Trophoblast cell (in vitro differentiated cells and primary cell): ENCODE results near the gene ZNF423.

Experiments
- DNase-seq, 2 donors: peaks; one replicate each; pipeline ENCODE4 v3.0.0-alpha.2; 2016
- H2AFZ ChIP-seq: 2 replicates; pipeline ENCODE4 v1.6.1; 2013; ENCODE audit warnings: low read length, moderate library complexity, mild to moderate bottlenecking; ENCODE audit not compliant: insufficient read depth, poor library complexity
- H2AK5ac ChIP-seq: 2 replicates; pipeline ENCODE4 v1.6.1; 2013; ENCODE audit warnings: mild to moderate bottlenecking, low read length
- H2BK120ac ChIP-seq: 2 replicates; pipeline ENCODE4 v1.6.1; 2013; ENCODE audit warnings: low read length, mild to moderate bottlenecking, moderate library complexity; ENCODE audit not compliant: insufficient read depth, poor library complexity
- H2BK12ac ChIP-seq: 2 replicates; pipeline ENCODE4 v1.6.1; 2013; ENCODE audit warnings: mild to moderate bottlenecking, low read length, moderate library complexity
- H2BK5ac ChIP-seq: 2 replicates; pipeline ENCODE4 v1.6.1; 2013; ENCODE audit warnings: low read length, low read depth, moderate library complexity, mild to moderate bottlenecking; ENCODE audit not compliant: poor library complexity
- H3K14ac ChIP-seq: 2 replicates; pipeline ENCODE4 v1.6.1; 2013; ENCODE audit warnings: mild to moderate bottlenecking, low read length
- H3K18ac ChIP-seq: 2 replicates; pipeline ENCODE4 v1.6.1; 2013; ENCODE audit warnings: mild to moderate bottlenecking, low read length
- H3K23ac ChIP-seq: 2 replicates; pipeline ENCODE4 v1.6.1; 2013; ENCODE audit warnings: low read length
- H3K27ac ChIP-seq: 2 replicates; pipeline ENCODE4 v1.5.1; 2013; ENCODE audit warnings: low read depth, mild to moderate bottlenecking, inconsistent platforms, low read length, moderate library complexity
- H3K27me3 ChIP-seq: 2 replicates; pipeline ENCODE4 v1.6.1; 2013; ENCODE audit warnings: inconsistent platforms, mild to moderate bottlenecking, low read length, moderate library complexity; ENCODE audit not compliant: insufficient read depth
- H3K36me3 ChIP-seq, 2 experiments: 1 replicate in 1 of 2; 2 replicates in 1 of 2; pipeline ENCODE4 v1.6.1; 2013; ENCODE audit warnings: low read length in 2 of 2, mild to moderate bottlenecking in 2 of 2, moderate library complexity in 1 of 2; ENCODE audit not compliant: insufficient read depth in 2 of 2, control insufficient read depth in 1 of 2
- H3K4ac ChIP-seq: 2 replicates; pipeline ENCODE4 v1.6.1; 2013; ENCODE audit warnings: low read depth, mild to moderate bottlenecking, low read length, moderate library complexity
- H3K4me1 ChIP-seq, 2 experiments: 1 replicate in 1 of 2; 2 replicates in 1 of 2; pipeline ENCODE4 v1.6.1; 2013; ENCODE audit warnings: low read length in 2 of 2, mild to moderate bottlenecking in 2 of 2, moderate library complexity in 1 of 2; ENCODE audit not compliant: insufficient read depth in 2 of 2, control insufficient read depth in 1 of 2
- H3K4me2 ChIP-seq: 2 replicates; pipeline ENCODE4 v1.6.1; 2013; ENCODE audit warnings: inconsistent platforms, mild to moderate bottlenecking, low read length, moderate library complexity
- H3K4me3 ChIP-seq: 2 replicates; pipeline ENCODE4 v1.5.1; 2013; ENCODE audit warnings: mild to moderate bottlenecking, low read depth, low read length, inconsistent platforms
- H3K79me1 ChIP-seq: one replicate; pipeline ENCODE4 v1.6.1; 2013; ENCODE audit warnings: low read length
- H3K79me2 ChIP-seq: 2 replicates; pipeline ENCODE4 v1.6.1; 2013; ENCODE audit warnings: low read length, mild to moderate bottlenecking; ENCODE audit not compliant: control insufficient read depth, insufficient read depth, poor library complexity
- H3K9ac ChIP-seq: 2 replicates; pipeline ENCODE4 v1.6.1; 2013; ENCODE audit warnings: mild to moderate bottlenecking, low read length
- H3K9me3 ChIP-seq: 2 replicates; pipeline ENCODE4 v1.6.1; 2013; ENCODE audit warnings: low read depth, mild to moderate bottlenecking, control low read depth, inconsistent platforms, low read length; ENCODE audit not compliant: insufficient read depth
- H4K12ac ChIP-seq: 2 replicates; pipeline ENCODE4 v1.6.1; 2013; ENCODE audit warnings: low read depth, mild to moderate bottlenecking, low read length, moderate library complexity
- H4K8ac ChIP-seq: 2 replicates; pipeline ENCODE4 v1.6.1; 2013; ENCODE audit warnings: low read depth, mild to moderate bottlenecking, low read length, moderate library complexity
- H4K91ac ChIP-seq: one replicate; pipeline ENCODE4 v1.6.1; 2013; ENCODE audit warnings: low read depth, mild to moderate bottlenecking, low read length, moderate library complexity
- WGBS: extraction: QIAGEN DNeasy Blood & Tissue Kit; methylation state at CpG from one replicate; pipeline ENCODE4 v1.1.7; 2013; ENCODE audit warnings: missing lambda C conversion rate; ENCODE audit not compliant: insufficient read length, insufficient coverage; ENCODE audit errors: extremely low coverage; 5-methylcytosine and 5-hydroxymethylcytosine counted together

The ZNF423 gene

DNA sequence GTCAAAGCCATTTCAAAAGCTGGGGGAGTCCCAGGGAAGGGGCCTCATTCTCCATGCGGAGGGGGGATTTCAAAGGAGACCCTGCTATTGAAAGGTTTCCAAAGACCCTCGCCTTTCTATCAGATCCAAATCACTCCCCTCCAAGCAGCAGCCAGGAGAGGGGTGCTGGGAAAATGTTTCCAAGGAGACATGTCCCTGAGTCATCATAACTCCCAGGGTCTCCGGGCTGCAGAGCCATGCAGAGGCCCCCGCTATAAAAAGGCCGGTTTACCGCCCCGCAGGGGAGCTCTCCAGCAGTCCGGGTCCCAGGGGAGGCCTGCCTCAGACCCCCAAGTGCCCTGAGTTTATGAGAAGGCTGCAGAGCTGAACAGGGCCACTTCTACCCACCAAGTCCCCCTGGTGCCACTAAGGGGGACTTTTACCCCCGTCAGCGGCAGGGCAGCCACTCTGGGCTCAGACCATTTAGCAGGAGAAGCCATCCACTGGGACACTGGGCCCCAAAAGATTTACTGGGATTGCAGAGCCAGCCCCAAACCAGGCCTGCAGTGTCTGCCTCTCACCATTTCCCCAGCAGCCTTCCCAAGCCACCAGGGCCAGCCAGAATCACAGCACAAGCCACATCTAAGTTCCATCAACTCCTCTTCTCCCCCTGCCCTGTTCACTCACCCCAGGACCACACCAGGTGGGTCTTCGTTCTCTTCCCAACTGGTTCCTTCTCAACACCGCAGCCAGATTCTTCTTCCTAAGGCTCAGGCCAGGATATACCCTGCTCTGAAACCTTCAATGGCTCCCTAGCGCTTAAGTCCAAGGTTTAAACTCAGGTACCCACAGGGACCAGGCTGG, 234.4 kb downstream of the ZNF423 start:
- H2BK120ac ChIP-seq, result peak overlapping the region; percentile 26
- H2AK5ac ChIP-seq, result no peak overlapping the region
- no peaks in the 10 kb centered on the region for H3K27me3 ChIP-seq
- H4K8ac ChIP-seq, result no peak overlapping the region
- peaks cover 0 to 2% of the 10 kb centered on the region in 2 experiments for H3K36me3 ChIP-seq
- H3K79me2 ChIP-seq, result no peaks in the 10 kb centered on the region
- H3K27ac ChIP-seq, result no peak overlapping the region
- H2BK12ac ChIP-seq, result peak overlapping the region; percentile 25
- H3K4ac ChIP-seq, result no peak overlapping the region
- H4K91ac ChIP-seq, result peak overlapping the region; percentile 76
- H3K14ac ChIP-seq, result no peak overlapping the region
- no peak overlapping the region for H2AFZ ChIP-seq
- H3K79me1 ChIP-seq, result no peaks in the 10 kb centered on the region
- H3K4me1 ChIP-seq, result peaks cover 14 to 18% of the 10 kb centered on the region in 2 experiments
- H3K4me3 ChIP-seq, result no peak overlapping the region
- H3K23ac ChIP-seq, result no peak overlapping the region
- H3K9ac ChIP-seq, result no peak overlapping the region
- peaks cover 2% of the 10 kb centered on the region for H3K9me3 ChIP-seq
- H3K18ac ChIP-seq, result no peak overlapping the region
- WGBS, result no CpG with 5 or more reads among the region's 13 CpGs
- no peak overlapping the region for H4K12ac ChIP-seq
- DNase-seq, result no peak
- peak overlapping the region; percentile 62 for H2BK5ac ChIP-seq
- no peak overlapping the region for H3K4me2 ChIP-seq

DNA sequence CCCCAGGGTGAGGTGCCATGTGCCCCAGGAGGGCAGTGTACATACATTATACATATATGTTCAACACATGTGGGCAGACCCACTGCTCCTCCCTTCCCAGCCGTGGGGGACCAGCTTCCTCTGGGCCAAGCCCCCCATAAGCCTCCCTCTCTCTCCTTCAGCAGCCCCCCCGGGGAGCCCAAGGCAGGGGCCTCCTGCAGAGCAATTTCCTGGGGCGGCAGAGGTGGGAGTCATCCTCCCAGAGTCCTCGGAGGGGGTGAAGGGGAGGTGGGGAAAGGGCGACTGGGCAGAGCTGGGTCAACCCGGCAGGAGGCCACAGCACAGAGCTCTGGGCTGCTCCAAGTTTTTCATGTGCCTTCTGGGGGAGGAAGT, 235.1 kb downstream of the ZNF423 start:
- H2BK5ac ChIP-seq, result peak overlapping the region; percentile 62
- H3K27ac ChIP-seq, result no peak overlapping the region
- H4K8ac ChIP-seq, result no peak overlapping the region
- H3K4me3 ChIP-seq, result no peak overlapping the region
- H2BK12ac ChIP-seq, result peak overlapping the region; percentile 61
- H3K79me1 ChIP-seq, result no peaks in the 10 kb centered on the region
- DNase-seq, result no peak
- no peaks in the 10 kb centered on the region for H3K79me2 ChIP-seq
- no peak overlapping the region for H3K23ac ChIP-seq
- peak overlapping the region; percentile 26 for H2BK120ac ChIP-seq
- H3K4ac ChIP-seq, result peak overlapping the region; percentile 14
- peak overlapping the region; percentile 55 for H3K18ac ChIP-seq
- H3K9ac ChIP-seq, result no peak overlapping the region
- H4K12ac ChIP-seq, result no peak overlapping the region
- peaks cover 2% of the 10 kb centered on the region for H3K9me3 ChIP-seq
- H3K14ac ChIP-seq, result peak overlapping the region; percentile 2
- H2AK5ac ChIP-seq, result no peak overlapping the region
- peaks cover 0 to 2% of the 10 kb centered on the region in 2 experiments for H3K36me3 ChIP-seq
- H4K91ac ChIP-seq, result peak overlapping the region; percentile 76
- no peaks in the 10 kb centered on the region for H3K27me3 ChIP-seq
- WGBS, result no CpG with 5 or more reads among the region's 6 CpGs
- H3K4me1 ChIP-seq, result peaks cover 14 to 18% of the 10 kb centered on the region in 2 experiments
- no peak overlapping the region for H2AFZ ChIP-seq
- H3K4me2 ChIP-seq, result no peak overlapping the region

DNA sequence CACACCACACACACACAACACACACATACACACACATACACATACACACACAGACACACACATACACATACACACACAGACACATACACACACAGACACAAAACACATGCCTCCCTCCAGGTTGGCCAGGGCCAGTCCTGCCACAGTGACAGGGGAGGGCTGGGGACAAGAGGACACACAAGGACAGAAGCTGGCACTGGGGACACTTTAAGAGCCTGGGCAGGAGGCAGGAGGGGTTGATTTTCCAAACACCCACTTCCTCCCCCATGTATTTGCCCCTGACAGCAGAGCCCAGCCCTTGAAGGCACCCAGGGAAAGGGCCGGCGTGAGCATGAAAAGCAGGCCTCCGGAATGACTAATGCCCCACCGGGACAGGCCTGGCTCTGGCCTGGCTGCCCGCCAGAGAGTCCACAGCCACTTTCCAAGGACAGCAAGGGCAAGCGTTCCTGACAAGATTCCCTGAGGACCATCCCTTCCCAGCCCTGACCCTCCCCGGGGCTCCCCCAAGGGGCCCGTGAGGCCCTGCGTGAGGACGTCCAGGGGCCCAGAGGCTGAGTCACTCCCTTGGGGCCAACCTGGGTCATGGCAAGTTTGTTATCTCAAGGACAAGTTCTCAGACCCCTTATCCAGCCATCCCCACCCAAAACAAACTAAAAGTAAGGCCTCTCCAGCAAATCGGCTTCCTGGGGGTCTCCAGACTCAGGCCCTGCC, 235.6 kb downstream of the ZNF423 start:
- peak overlapping the region; percentile 48 for H3K18ac ChIP-seq
- peaks cover 2% of the 10 kb centered on the region for H3K9me3 ChIP-seq
- H3K4me2 ChIP-seq, result no peak overlapping the region
- no peak overlapping the region for H3K4ac ChIP-seq
- peak in 1 of 2 donors; percentile 4 for DNase-seq
- H2AFZ ChIP-seq, result no peak overlapping the region
- peak overlapping the region; percentile 76 for H4K91ac ChIP-seq
- H3K36me3 ChIP-seq, result peaks cover 0 to 2% of the 10 kb centered on the region in 2 experiments
- no peak overlapping the region for H3K27ac ChIP-seq
- H3K23ac ChIP-seq, result no peak overlapping the region
- WGBS, result no CpG with 5 or more reads among the region's 11 CpGs
- H2BK12ac ChIP-seq, result no peak overlapping the region
- H2AK5ac ChIP-seq, result no peak overlapping the region
- peaks cover 14 to 18% of the 10 kb centered on the region in 2 experiments for H3K4me1 ChIP-seq
- H2BK5ac ChIP-seq, result no peak overlapping the region
- peak overlapping the region; percentile 24 for H3K14ac ChIP-seq
- no peaks in the 10 kb centered on the region for H3K79me2 ChIP-seq
- no peak overlapping the region for H4K12ac ChIP-seq
- no peaks in the 10 kb centered on the region for H3K79me1 ChIP-seq
- H2BK120ac ChIP-seq, result no peak overlapping the region
- H3K27me3 ChIP-seq, result no peaks in the 10 kb centered on the region
- no peak overlapping the region for H3K4me3 ChIP-seq
- H3K9ac ChIP-seq, result no peak overlapping the region
- H4K8ac ChIP-seq, result no peak overlapping the region

DNA sequence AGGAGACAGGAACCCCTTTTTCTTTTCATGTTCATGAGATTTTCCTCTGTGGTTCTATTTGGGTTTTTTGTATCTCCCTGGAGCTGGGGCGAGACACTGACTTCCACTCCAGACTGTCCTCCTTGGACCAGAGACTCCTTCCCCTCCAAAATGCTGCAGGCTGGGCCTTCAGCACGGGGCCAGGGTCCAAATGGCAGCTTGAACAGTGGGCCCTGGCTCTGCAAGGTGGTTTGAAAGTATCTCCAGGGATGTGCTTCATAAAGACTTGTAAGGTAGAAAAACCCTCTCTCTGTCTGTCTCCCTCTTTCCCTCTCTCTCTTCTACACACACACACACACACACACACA, 236.1 kb downstream of the ZNF423 start:
- no peak for DNase-seq
- H2AK5ac ChIP-seq, result no peak overlapping the region
- no peak overlapping the region for H2AFZ ChIP-seq
- no peak overlapping the region for H3K27ac ChIP-seq
- peak overlapping the region; percentile 0 for H4K91ac ChIP-seq
- H3K4me3 ChIP-seq, result no peak overlapping the region
- no peak overlapping the region for H2BK5ac ChIP-seq
- no peak overlapping the region for H3K4ac ChIP-seq
- peaks cover 2% of the 10 kb centered on the region for H3K9me3 ChIP-seq
- H3K18ac ChIP-seq, result peak overlapping the region; percentile 57
- peaks cover 14 to 18% of the 10 kb centered on the region in 2 experiments for H3K4me1 ChIP-seq
- H3K14ac ChIP-seq, result peak overlapping the region; percentile 57
- no peak overlapping the region for H3K4me2 ChIP-seq
- H2BK120ac ChIP-seq, result peak overlapping the region; percentile 26
- WGBS, result no CpG with 5 or more reads among the region's 2 CpGs
- no peaks in the 10 kb centered on the region for H3K79me1 ChIP-seq
- no peak overlapping the region for H3K9ac ChIP-seq
- no peak overlapping the region for H4K8ac ChIP-seq
- no peaks in the 10 kb centered on the region for H3K27me3 ChIP-seq
- peak overlapping the region; percentile 73 for H2BK12ac ChIP-seq
- no peaks in the 10 kb centered on the region for H3K79me2 ChIP-seq
- H3K36me3 ChIP-seq, result peaks cover 0 to 2% of the 10 kb centered on the region in 2 experiments
- no peak overlapping the region for H3K23ac ChIP-seq
- no peak overlapping the region for H4K12ac ChIP-seq
